HepG2 (cell line): ENCODE data around the gene STARD5. TPM values are rescaled to one million over a fixed set of nuclear protein-coding genes. Genes with fewer than 3 reads are reported as not detected.

Experiments
- GPBP1L1 ChIP-seq: sonication (generic); formaldehyde crosslinking; IDR thresholded peaks from 2 replicates; pipeline ENCODE4 v1.5.0; 2020; ENCODE audit warnings: mild to moderate bottlenecking, missing genetic modification reagents
- JUN ChIP-seq: sonication (generic); formaldehyde crosslinking; IDR thresholded peaks from 2 replicates; pipeline ENCODE4 v1.4.0; 2020; ENCODE audit warnings: mild to moderate bottlenecking, missing genetic modification reagents
- ONECUT2 ChIP-seq: sonication (generic); formaldehyde crosslinking; IDR thresholded peaks from 2 replicates; pipeline ENCODE4 v1.4.0; 2020; ENCODE audit warnings: missing genetic modification reagents
- SNAPC4 ChIP-seq: sonication (generic); formaldehyde crosslinking; IDR thresholded peaks from 2 replicates; pipeline ENCODE4 v1.4.0; 2020; ENCODE audit warnings: mild to moderate bottlenecking, missing genetic modification reagents
- ZNF280D ChIP-seq: sonication (generic); formaldehyde crosslinking; IDR thresholded peaks from 2 replicates; pipeline ENCODE4 v1.5.1; 2020; ENCODE audit warnings: mild to moderate bottlenecking, missing genetic modification reagents
- polyA plus RNA-seq, 8 experiments: library from polyadenylated mRNA; depleted of rRNA in 3 of 8; stranded (reverse) in 7 of 8; unstranded in 1 of 8; fragments of >200 nt; fragmentation: Illumina TruSeq in 4 of 8; extraction: Trizol in 4 of 8; gene quantifications; 2 replicates each; pipeline versions ENCODE4 v1.2.1 to v1.2.3, GENCODE V29; 2011 to 2016; ENCODE audit warnings: low read depth in 4 of 8, missing spikeins in 1 of 8, mixed read lengths in 1 of 8; ENCODE audit not compliant: insufficient read depth in 1 of 8
- total RNA-seq, 5 experiments: library from RNA; depleted of rRNA; stranded (reverse); fragments of >200 nt; fragmentation: Illumina TruSeq; extraction: Trizol; gene quantifications; 2 replicates each; pipeline ENCODE4 v1.2.3, GENCODE V29; 2016; ENCODE audit warnings: low read depth in 1 of 5

The STARD5 gene
- total and polyA plus RNA-seq, 2 of the 13 experiments (the other 11 are each of a cell fraction or from before 2014, with no cell fraction given): 3.1 to 3.5 TPM

GRCh38 chr15:81265256-81265943 lies 58.5 kb downstream of the STARD5 start (continued):
- no peak for TF ChIP-seq ZNF280D
- no peak for TF ChIP-seq GPBP1L1 (CRISPR knock-in tag)
- TF ChIP-seq SNAPC4 (CRISPR knock-in tag): no peak
- no peak for TF ChIP-seq JUN (CRISPR knock-in tag)
- no peak for TF ChIP-seq ONECUT2
